GM18519 (cell line): ENCODE measurements around the gene ATOSB.

Experiments used
- ATAC-seq: cut with Tn5 transposase; IDR thresholded peaks from one replicate; pipeline ENCODE4 v1.9.1; 2021; ENCODE audit warnings: mild to moderate bottlenecking, moderate library complexity; ENCODE audit not compliant: unreplicated experiment, low FRiP score

ATOSB gene

GRCh38 chr9:35056571-35057270, 58.9 kb downstream of the ATOSB start:
- no peak for ATAC-seq

DNA sequence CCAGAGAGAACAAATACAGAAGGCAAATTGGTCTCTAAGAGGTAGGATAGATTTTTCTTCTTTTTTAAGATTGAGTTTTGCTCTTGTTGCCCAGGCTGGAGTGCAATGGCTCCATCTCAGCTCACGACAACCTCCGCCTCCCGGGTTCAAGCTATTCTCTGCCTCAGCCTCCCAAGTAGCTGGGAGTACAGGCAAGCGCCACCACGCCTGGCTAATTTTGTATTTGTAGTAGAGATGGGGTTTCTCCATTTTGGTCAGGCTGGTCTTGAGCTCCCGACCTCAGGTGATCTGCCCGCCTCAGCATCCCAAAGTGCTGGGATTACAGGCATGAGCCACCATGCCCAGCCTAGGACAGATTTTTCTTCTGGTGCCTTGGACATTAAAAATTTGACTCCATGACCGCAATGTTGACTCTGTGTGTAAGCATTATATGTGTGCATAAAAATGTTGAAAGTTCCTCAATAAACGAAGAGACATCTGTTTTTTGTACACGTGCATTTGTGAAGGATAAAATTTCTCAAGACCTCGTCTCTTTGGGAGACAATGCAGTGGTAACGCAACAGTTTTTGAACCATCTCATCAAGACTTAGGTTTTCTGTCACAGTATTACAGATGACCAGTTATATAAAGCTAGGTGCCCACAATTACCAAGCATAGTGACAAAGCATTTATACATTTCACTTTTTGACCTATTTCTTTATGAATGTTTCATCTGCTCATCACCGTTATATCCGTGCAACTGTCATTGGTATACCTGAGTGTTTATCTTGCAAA, 60.6 kb downstream of the ATOSB start:
- no peak for ATAC-seq

DNA sequence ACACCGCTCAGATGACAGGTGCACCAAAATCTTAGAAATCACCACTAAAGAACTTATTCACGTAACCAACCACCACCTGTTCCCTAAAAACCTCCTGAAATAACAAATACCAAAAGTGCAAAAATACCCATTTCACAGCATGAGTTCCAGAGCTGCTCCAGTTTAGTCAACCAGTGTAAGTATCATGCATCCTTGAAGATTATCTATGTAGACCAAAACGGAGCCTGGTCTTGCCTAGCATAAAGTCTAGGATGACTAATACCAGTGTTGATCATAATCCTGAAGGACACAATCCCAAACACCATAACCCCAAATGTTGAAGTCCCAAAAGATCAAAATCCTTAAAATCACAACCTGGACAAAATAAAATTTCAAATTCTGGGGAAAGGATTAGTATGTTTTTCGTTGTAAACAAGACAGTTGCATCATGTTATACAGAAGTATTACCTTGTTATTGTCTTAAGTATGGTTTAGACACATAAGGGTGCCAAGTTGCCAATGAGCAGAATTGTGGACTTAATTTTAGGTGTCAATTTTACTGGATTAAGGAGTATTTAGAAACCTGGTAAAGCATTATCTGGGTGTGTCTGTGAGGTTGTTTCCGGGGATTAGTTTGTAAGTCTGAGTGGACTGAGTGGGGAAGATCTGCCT, 61.4 kb downstream of the ATOSB start:
- ATAC-seq: no peak
